HG03045 (cell line): ENCODE measurements around the gene ITPRID1.
"Not testable (repeated sequence)": the region's sequence is repeated elsewhere in the genome, so short reads cannot be mapped to it uniquely, and the experiment has no call there.

Source experiments
- ATAC-seq: cut with Tn5 transposase; IDR thresholded peaks from one replicate; pipeline ENCODE4 v1.9.1; 2021; ENCODE audit warnings: mild to moderate bottlenecking, moderate library complexity; ENCODE audit not compliant: unreplicated experiment

The ITPRID1 gene

DNA sequence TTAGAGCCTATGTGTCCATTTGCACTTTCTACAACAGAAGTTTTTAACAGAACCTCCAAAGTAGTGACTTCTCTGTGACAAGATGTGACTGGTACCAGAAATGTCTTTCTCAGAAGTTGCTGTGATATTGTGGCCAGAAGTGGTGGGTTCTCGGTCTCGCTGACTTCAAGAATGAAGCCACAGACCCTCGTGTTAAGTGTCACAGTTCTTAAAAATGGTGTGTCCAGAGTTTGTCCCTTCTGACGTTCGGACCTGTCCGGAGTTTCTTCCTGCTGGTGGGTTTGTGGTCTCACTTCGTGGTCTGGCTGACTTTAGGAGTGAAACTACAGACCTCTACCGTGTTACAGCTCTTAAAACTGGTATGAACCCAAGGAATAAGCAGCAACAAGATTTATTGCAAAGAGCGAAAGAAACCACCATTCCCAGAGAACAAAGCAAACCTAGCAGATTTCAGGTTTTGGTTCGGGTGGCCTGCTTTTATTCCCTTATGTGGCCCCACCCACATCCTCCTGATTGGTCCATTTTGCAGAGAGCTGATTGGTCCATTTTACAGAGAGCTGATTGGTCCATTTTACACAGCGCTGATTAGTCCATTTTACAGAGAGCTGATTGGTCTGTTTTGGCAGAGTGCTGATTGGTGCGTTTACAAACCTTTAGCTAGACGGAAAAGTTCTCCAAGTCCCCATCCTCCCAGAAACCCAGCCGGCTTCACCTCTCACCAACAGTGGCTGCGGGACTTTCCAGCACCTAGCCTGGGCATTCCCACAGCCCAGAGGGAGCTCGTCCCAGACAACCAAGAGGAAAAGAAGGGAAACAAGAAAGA, 3.0 kb downstream of the ITPRID1 start:
- ATAC-seq: no peak

DNA sequence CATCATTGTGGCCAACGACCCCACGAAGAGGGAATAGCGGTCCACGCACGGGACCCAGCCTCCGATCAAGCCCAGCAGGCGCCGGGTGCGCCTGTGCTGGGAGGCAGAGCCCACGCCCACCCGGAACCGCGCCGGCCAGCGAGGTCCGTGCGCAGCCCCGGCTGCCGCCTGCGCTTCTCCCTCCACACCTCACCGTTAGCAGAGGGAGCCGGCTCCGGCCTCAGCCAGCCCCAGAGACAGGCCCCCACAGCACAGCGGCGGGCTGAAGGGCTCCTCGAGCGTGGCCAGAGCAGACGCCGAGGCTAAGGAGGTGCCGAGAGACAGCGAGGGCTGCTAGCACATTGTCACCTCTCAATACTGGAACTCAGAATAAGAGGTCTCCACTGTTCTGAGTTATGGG, 3.6 kb downstream of the ITPRID1 start:
- no peak for ATAC-seq

DNA sequence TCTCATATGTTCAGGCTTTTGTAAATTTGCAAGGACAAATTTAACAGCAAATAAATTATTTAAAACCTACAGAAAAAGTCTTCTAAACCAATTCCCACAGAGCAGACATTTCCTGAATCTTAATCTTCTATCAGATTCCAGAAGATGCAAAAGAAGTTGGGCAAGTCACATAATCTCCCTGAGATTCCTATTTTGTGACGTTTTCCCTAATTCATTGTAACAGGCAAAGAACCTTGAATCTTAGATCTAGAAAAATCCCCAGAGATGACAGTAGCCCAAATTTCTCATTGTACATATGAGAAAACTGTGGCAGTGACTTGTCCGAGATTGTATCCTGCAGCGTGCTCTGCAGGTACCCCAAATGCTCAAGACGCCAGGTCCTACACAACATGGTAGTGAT, 4.9 kb downstream of the ITPRID1 start:
- ATAC-seq: no peak

DNA sequence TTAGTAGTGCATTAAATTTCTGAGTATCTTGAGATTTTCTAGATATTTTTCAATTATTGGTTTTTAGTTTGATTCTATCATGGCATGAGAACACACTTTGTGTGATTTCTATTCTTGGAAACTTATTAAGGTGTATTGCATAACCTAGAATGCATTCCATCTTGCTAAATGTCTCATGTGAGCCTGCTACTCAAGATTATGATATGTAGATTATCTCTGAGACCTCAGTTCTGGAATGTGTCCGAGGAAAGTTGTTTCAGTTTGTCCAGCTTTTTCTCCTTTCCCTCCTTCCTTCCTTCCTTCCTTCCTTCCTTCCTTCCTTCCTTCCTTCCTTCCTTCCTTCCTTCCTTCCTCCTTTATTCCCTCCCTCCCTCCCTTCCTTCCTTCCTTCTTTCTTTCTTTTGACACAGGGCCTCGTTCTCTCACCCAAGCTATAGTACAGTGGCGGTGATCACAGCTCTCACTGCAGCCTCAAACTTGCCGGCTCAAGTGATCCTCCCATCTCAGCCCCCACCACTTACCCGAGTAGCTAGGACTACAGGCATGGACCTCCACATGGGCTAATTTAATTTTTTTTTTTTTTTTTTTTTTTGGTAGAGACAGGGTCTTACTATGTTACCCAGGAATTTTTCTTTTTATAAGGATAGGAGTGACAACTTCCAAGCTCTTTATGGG, 7.6 kb downstream of the ITPRID1 start:
- ATAC-seq: no peak

DNA sequence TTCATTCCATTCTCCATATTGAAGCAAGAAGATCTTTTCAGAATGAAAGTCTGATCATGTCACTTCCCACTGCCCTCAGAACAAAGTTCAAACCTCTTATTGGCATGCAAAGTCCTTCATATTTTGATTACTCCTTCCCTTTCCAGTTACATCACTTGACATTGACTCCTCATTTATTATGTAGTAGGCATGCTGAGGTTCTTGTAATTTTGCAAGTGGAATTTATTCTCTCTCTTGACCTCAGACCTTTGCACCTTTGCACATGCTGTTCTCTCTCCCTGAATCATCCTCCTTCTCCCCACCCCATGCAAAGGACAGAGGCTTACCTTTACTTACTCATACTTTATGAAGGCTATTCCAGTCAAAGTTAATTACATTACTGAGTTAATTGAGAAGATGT, 13.0 kb downstream of the ITPRID1 start:
- no peak for ATAC-seq

DNA sequence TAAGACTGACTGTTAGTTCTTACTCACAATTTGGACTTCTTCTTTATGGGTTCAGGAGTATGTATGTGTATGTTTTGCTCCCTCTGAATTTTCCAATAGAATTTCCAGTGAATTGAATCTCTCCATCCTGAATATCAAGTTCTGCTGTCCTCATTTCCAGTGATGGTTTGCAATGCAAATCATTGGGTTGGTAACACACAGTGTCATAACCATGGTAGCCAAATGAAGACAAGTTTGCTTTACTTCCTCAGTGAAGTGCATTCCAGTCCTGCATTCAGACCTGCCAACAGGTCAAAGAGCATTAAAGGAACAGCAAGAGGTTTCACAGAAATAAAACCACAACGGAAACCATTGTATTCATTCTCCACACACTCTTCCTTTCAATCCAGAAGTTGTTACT, 15.2 kb downstream of the ITPRID1 start:
- no peak for ATAC-seq

DNA sequence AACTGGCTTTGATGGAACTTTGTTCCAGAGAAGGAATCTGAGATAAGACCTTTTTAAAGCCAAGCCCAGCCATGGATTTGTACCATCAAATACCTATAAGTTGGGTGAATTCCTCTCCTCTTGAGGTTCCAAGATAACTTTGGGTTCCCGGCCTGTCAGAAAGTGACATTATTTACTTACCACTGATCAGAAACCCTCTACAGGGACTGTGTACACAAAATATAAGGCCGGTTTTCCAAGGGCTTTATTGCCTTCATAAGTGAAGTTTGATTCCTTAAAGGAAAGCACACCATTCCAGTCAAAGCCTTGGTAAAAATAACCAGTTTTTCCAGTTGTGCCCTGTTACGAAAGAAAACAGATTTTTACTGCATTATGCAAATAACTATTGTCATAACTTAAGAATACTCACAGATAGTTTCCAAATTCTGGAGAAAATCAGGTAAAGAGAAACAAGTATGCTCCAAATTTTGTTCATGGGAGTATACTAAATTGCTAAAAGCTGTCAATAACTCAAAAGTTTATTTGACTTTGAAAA, 26.8 kb downstream of the ITPRID1 start:
- ATAC-seq: not testable (repeated sequence)

DNA sequence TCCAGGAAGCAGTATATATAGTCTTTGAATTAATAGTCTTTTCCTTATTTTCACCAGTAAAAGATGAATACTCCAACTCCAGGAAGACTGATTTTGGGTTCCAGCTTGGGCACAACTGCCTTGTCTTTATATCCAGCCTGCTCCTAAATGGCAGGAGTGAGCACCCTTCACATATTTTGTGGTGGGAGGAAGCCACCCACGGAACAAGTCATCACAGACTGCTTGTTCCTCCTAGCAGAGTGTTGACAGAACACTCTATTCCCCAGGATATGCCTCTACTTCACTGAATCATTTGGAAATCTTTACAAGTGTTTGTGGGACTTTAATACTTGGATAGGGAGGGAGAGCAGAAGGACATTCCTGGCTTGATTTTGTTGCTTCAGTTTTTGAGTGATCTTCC, 31.7 kb downstream of the ITPRID1 start:
- ATAC-seq: no peak

DNA sequence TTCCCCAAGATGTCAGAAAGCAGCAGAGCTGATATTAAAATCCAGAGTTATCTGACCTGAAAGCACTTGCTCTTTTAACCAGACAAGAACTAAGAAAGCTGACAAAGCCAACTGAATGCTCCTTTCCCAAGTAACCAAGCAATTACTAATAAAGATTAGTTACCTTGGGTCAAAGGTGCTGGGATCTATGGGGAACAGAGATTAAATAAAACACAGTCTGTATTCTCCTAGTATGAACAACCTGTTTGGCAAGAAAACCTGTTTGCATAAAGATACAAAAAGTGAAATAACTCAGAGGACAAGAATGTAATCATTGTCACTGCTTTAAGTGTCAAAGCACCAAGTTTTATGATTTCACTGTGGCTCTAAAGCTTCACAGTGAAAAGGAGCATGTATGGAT, 35.7 kb downstream of the ITPRID1 start:
- no peak for ATAC-seq

DNA sequence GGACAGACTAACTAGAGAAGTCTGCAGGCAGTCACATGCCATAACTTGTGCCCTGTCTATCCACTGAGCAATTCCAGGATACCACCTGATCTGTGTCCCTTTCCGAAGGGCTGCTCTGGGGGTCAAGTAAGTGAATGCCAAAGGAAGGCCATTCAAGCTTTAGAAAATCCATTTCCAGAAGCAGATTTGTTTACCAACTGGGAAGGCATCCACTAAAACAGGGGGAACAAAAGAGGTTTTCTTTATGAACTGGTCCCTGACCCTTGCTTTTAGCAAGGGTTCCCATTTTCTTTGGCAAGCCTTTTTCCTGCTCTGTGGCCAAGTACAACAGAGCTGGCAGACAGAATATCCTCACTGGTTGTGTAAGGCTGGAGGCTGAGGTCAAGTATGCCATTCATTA, 36.5 kb downstream of the ITPRID1 start:
- no peak for ATAC-seq

DNA sequence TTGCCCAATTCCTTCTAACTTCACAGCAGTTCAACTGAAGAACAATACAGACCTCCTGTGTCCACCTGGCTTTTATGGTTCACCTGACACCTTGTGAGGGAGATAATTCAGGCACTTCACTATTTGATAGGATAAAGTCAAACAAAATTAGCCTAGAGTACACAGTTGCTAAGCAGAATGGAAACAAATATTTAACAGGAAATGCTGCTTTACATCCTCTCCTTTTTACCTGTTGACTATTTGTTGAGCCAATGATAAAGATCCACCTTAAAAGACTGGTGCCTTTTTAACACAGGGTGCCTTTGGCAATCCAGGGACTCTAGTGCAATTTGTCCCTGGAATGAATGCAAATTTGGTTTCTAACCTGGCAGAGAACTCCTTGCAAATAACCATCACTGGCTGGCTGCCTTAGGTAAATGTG, 39.8 kb downstream of the ITPRID1 start:
- ATAC-seq: no peak

DNA sequence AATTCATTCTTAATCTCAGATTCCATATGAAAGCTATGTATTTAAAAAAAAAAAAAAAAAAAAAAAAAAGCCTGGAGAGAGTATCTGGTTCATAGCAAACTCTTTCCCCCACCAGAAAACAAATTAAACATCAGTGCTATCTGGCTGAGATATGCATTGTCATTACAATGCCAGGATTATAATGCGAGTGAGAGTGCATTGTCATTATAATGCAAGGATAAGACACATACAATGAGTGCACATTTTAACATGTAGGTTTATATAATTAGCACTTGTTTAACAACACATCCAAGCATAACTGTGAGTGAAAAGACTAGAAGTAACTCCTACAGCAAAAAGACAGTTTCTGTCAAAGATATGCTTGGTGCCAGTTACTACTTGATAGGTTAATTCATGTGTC, 48.1 kb downstream of the ITPRID1 start:
- ATAC-seq: no peak

DNA sequence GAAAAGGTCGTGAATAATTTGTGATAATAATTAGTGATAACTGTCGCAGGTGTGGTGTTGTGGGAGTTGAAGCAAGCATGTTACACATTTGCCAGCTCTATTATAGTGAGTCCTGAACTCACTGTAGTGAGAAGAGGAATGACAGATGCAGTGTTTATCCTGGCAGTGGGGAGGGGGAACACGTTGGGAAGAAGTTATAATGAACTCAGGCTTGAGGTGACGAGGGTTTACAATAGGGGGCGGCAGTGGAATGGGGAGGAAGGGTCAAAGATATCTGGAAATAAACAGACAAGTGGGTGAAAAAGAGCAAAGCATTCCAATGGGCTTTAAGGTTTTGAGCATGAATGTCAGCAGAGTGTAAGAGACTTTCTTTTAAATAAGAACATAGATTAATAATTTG, 49.6 kb downstream of the ITPRID1 start:
- no peak for ATAC-seq

DNA sequence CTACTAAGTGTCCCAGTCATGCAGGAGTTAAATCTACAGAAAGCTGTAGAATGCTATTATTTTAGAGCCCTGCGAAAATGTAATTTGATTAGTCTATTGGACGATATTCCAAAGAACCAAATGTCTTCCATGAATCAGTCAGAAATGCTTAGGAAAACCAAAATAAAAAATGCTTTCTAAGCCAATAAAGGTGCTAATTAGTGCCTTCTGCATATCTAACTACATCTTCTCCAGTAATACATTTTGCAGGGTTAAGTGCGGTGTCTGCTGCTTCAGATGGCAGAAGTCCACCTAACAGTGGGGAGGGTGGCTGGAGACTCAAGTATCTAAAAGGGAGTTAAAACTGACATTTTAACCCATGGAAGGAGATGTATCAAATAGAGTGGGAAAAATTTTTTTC, 50.1 kb downstream of the ITPRID1 start:
- ATAC-seq: no peak

DNA sequence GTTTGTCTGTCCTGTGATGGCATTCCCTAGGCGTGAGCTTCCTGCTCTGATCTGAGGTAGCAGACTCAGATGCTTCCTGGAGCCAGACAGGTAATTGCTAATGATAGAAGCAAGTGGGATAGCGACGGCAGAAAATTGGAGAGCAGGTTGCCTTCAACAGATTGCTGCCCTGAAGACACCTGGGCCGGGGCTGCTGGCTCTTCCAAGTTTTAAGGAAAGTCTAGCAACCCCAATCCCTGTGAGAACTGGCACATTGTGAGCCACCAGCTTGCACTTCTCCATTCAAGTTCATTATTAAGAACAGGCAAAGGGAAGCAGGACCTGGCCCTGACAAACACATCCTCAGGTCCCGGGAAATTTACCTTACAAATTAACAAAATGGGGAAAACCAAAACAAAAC, 50.8 kb downstream of the ITPRID1 start:
- no peak for ATAC-seq

DNA sequence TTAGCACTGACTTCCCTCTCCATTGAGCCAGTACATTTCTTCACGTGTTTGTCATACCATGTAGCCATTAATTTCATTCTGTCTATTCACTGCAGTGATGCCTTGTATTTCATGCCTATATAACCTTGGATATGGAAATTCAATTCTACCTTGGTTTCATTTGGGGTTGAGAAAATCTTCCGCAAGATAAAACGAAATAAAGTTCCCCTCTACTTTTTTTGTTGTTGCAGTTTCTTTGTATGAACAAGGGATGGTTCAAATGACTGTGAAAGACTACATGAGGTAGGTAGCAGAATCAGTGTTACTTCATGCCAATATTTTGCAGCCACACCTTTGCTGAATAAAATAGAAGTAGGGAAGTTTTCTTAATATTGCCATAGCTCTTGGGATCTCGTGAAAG, 55.6 kb downstream of the ITPRID1 start:
- no peak for ATAC-seq

DNA sequence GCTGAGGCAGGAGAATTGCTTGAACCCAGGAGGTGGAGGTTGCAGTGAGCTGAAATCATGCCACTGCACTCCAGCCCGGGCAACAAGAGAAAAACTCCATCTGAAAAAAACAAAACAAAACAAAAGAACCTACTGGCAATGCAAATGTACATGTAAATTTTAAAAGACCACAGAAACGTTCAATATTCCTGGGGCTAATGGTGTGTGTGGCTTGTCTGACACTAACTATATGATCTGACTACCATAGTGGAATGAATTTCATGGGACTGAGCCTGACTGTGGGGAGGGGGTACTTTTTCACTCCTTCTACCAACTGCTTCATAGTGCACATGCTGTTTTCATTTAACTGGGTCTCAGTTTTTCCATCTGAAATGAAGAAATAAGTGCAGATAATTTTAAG, 69.6 kb downstream of the ITPRID1 start:
- ATAC-seq: no peak

DNA sequence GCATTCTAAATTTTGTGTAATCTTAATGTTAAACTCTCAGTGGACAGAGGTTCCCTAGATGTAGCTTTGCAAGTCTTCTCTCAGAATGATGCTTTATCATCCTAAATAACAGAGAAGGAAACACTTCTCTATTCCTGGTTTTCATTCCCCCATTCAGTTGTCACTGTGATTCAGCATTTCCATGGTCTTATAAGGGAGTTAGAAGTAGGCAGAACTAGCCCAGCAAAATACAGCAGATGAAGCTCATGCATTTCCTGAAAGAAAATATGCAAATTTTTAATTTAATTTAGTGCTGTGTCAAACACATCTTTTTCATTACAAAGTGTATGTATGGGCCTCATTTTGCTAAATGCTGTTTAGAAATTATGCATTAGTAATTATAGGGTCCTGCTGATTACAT, 70.1 kb downstream of the ITPRID1 start:
- no peak for ATAC-seq

DNA sequence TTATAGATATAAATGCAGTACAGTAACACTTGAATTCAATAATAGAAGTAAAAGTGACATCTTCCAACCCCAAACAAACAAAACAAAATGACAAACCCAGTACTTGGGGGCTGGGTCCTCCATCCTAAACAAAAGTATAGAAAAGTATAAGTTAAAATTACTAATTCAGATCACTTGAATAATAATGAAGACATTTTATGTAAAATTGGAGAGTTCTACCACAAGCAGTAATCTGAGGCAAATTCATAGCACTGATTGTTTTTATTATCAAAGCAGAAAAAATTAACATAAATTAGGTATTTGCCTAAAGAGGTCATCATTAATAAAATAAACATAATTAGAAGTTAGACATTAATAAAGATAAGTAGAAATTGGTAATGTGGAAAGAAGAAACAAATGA, 81.5 kb downstream of the ITPRID1 start:
- no peak for ATAC-seq

DNA sequence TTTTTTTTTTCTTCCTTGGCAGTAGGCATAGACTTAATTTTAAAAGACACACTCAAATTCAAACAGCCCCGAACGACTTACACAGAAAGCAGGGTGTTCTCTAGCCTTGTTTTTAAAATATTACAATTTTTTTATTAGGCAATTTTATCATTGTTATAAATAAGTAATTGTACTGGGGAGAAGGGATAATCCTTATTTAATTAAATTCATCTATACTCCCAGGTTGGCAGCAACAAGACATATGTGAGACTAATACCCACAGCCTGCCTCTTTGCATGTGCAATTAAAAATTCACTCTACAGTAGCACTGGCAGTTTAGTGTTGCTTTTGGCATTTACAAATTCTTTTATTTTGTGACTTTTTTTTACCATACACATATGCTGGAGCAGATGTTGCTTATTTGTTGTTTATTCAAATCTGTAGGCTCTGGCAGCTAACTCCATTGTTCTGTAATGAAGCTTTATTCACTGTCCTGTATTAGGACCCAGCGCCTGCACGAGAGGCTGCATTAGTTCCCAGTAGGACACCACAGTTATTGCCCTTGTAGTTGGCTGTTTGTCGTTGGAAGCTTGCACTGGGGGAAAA, 88.2 kb downstream of the ITPRID1 start:
- ATAC-seq: no peak

DNA sequence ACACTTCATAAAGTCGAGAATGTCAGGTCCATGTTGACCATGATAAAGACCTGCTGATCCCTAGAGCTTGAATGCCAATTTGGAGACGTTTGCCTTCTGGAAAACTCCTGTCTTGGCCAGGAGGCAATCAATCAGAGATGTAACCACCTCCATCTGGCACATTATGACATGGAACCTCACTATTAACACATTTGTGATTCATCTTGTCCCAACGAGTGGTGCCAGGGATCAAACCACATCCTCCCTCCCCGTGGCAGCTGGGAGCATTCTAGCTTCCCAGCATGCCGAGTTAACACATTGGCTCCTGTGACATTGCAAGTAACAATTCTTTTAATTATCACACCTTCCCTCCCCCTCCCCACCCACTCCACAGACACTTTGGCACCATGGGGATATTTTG, 89.2 kb downstream of the ITPRID1 start:
- no peak for ATAC-seq

DNA sequence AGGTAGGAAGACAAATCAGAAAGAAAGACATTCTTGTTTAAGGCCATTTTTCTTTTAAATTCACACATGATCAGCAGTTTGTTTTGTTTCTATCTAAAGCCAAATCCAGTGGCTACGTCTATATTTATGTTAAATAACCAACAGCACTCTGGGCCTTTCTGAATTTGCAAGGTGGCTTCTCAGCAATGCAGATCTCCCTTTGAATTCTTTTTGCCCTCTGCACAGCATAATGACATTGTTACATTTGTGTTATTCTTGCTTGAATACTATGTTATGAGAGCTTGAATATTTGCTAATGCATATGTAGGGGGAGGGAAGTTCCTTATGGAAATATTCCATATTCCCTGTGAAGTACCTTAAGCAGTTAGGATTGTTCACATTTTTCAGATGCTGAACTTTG, 99.7 kb downstream of the ITPRID1 start:
- ATAC-seq: no peak
